OCI-LY7 (cell line): ENCODE results near the gene ALG11. TPM values are rescaled to one million over a fixed set of nuclear protein-coding genes. Genes with fewer than 3 reads are reported as not detected.
"Not testable (repeated sequence)": the region's sequence is repeated elsewhere in the genome, so short reads cannot be mapped to it uniquely, and the experiment has no call there.

Source experiments
- BruUV-seq: library from RNA; stranded (reverse); fragments of 400-500 nt; replicated peaks from 2 replicates; lab custom pipeline; 2021; lab: Mats Ljungman, UMichigan
- CTCF ChIA-PET: fragments of 300-600 bp; sonication (Branson Sonifier 250); formaldehyde crosslinking; loops from one replicate; lab custom pipeline; 2022; ENCODE audit warnings: antibody characterized with exemption; ENCODE audit not compliant: unreplicated experiment; lab: Charles Lee
- POLR2A ChIA-PET: fragments of 300-600 bp; sonication (Branson Sonifier 250); formaldehyde crosslinking; loops from one replicate; lab custom pipeline; 2022; ENCODE audit warnings: antibody characterized with exemption; lab: Charles Lee
- DNase-seq: peaks from one replicate; pipeline ENCODE4 v3.0.0-alpha.2; 2015; ENCODE audit warnings: low spot score
- H2AFZ ChIP-seq: fragments of 200-600 bp; sonication (generic), shearing (Covaris generic); 2 replicates; pipeline ENCODE4 v1.6.1; 2014; ENCODE audit warnings: mild to moderate bottlenecking, antibody characterized with exemption, low read length, moderate library complexity
- H3K27ac ChIP-seq: fragments of 200-600 bp; sonication (generic); 2 replicates; pipeline ENCODE4 v1.5.1; 2014; ENCODE audit warnings: mixed run types, low read depth, mild to moderate bottlenecking, moderate library complexity, low read length, inconsistent platforms; ENCODE audit not compliant: poor library complexity, severe bottlenecking
- H3K36me3 ChIP-seq: fragments of 200-600 bp; sonication (generic); 2 replicates; pipeline ENCODE4 v1.6.1; 2014; ENCODE audit warnings: mild to moderate bottlenecking, antibody characterized with exemption, low read length, moderate library complexity, mixed read lengths; ENCODE audit not compliant: insufficient read depth
- H3K4me1 ChIP-seq: fragments of 200-600 bp; sonication (generic); 2 replicates; pipeline ENCODE4 v1.5.1; 2014; ENCODE audit warnings: mild to moderate bottlenecking, low read length; ENCODE audit not compliant: insufficient read depth, poor library complexity, severe bottlenecking
- H3K4me2 ChIP-seq: fragments of 200-600 bp; sonication (generic); 2 replicates; pipeline ENCODE4 v1.6.1; 2014; ENCODE audit warnings: mild to moderate bottlenecking, low read length
- H3K4me3 ChIP-seq: fragments of 200-600 bp; sonication (generic); 2 replicates; pipeline ENCODE4 v1.5.1; 2014; ENCODE audit warnings: mild to moderate bottlenecking, low read depth, low read length; ENCODE audit not compliant: poor library complexity, severe bottlenecking
- H3K79me2 ChIP-seq: fragments of 200-600 bp; sonication (generic); 2 replicates; pipeline ENCODE4 v1.6.1; 2016; ENCODE audit warnings: low read depth, mild to moderate bottlenecking, low read length, moderate library complexity, mixed read lengths; ENCODE audit not compliant: insufficient read depth
- H3K9me2 ChIP-seq: fragments of 200-600 bp; sonication (generic); 2 replicates; pipeline ENCODE4 v1.6.1; 2016; ENCODE audit warnings: mild to moderate bottlenecking, low read length, mixed read lengths; ENCODE audit not compliant: insufficient read depth
- H3K9me3 ChIP-seq: fragments of 200-600 bp; sonication (generic); 2 replicates; pipeline ENCODE4 v1.6.1; 2014; ENCODE audit warnings: mild to moderate bottlenecking, mixed run types, low read length, mixed read lengths
- H4K20me1 ChIP-seq: fragments of 200-600 bp; sonication (generic); 2 replicates; pipeline ENCODE4 v1.6.1; 2014; ENCODE audit warnings: mild to moderate bottlenecking, antibody characterized with exemption, low read length, moderate library complexity, mixed read lengths; ENCODE audit not compliant: insufficient read depth
- EZH2phosphoT487 ChIP-seq: fragments of 200-600 bp; sonication (generic); IDR thresholded peaks from 2 replicates; pipeline ENCODE4 v1.6.1; 2018; ENCODE audit warnings: low read depth, borderline replicate concordance, mild to moderate bottlenecking, mixed run types, antibody characterized with exemption, low read length, moderate library complexity, mixed read lengths
- intact Hi-C: fragments of 100-400 bp; cut with micrococcal nuclease; formaldehyde crosslinking; loops from one replicate; pipeline ENCODE4 v1.10.0; 2022; ENCODE audit not compliant: unreplicated experiment
- total RNA-seq, 2 experiments: library from RNA; depleted of rRNA in 1 of 2; stranded (reverse); fragments of >200 nt in 1 of 2; shearing (Covaris generic) in 1 of 2; gene quantifications; 2 replicates each; pipeline ENCODE4 v1.2.3, GENCODE V29; 2014 to 2022
- TF ChIP-seq, protein P1 (sequence below): fragments of 200-600 bp; sonication (generic); conservative IDR thresholded peaks from 2 replicates; pipeline ENCODE4 v1.5.1; 2014; ENCODE audit warnings: mild to moderate bottlenecking, antibody characterized with exemption, low read length, moderate library complexity, mixed read lengths

Gene ALG11
- total RNA-seq, 2 experiments from 2014 or later, result 14.1 to 19.4 TPM

DNA sequence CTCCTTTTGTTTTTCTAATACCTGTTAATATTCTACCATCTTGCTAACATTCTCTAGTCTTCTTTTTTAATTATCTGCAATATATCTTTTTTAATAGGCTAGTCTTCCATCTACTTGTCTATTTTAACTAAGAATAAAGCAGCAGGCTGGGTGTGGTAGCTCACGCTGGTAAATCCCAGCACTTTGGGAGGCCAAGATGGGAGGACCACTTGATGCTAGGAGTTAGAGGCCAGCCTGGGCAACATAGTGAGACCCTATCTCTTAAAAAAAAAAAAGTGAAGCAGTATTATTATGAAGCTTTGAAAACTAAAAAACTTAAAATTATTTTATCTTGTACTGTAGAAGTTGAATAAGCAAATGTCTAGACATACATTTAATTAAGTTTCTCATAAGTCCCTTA, 15.6 kb downstream of the ALG11 start:
- Histone ChIP-seq H4K20me1 (no peaks in the 10 kb centered on the region), H3K4me2 (no peak overlapping the region), H3K27ac (no peak overlapping the region), H3K79me2 (no peaks in the 10 kb centered on the region), H3K9me2 (no peaks in the 10 kb centered on the region), H3K9me3 (no peaks in the 10 kb centered on the region), H3K36me3 (peaks cover 77% of the 10 kb centered on the region), H3K4me3 (no peak overlapping the region), H2AFZ (no peak overlapping the region), H3K4me1 (no peaks in the 10 kb centered on the region)
- intact Hi-C loops, result no loop called here
- CTCF ChIA-PET, result no interaction called here
- no peak for DNase-seq
- POLR2A ChIA-PET, result no interaction called here
- TF ChIP-seq, protein P1, sequence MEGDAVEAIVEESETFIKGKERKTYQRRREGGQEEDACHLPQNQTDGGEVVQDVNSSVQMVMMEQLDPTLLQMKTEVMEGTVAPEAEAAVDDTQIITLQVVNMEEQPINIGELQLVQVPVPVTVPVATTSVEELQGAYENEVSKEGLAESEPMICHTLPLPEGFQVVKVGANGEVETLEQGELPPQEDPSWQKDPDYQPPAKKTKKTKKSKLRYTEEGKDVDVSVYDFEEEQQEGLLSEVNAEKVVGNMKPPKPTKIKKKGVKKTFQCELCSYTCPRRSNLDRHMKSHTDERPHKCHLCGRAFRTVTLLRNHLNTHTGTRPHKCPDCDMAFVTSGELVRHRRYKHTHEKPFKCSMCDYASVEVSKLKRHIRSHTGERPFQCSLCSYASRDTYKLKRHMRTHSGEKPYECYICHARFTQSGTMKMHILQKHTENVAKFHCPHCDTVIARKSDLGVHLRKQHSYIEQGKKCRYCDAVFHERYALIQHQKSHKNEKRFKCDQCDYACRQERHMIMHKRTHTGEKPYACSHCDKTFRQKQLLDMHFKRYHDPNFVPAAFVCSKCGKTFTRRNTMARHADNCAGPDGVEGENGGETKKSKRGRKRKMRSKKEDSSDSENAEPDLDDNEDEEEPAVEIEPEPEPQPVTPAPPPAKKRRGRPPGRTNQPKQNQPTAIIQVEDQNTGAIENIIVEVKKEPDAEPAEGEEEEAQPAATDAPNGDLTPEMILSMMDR, result no peak
- no peak for TF ChIP-seq EZH2phosphoT487
- no TSS peak for BruUV-seq

DNA sequence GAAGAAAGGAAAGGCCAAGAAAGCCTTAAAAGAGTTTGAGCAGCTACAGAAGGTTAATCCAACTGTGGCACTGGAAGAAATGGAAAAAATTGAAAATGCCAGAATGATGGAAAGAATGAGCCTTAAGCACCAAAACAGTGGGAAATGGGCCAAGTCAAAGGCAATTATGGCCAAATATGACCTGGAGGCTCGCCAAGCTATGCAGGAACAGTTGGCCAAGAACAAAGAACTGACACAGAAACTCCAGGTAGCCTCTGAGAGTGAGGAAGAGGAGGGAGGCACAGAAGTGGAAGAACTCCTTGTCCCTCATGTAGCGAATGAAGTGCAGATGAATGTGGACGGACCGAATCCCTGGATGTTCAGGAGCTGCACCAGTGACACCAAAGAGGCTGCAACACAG, 17.4 kb downstream of the ALG11 start:
- Histone ChIP-seq H2AFZ (no peak overlapping the region), H3K4me3 (no peak overlapping the region), H3K9me2 (no peaks in the 10 kb centered on the region), H4K20me1 (no peaks in the 10 kb centered on the region), H3K4me1 (no peaks in the 10 kb centered on the region), H3K27ac (no peak overlapping the region), H3K36me3 (peaks cover 59% of the 10 kb centered on the region), H3K79me2 (no peaks in the 10 kb centered on the region), H3K9me3 (no peaks in the 10 kb centered on the region), H3K4me2 (no peak overlapping the region)
- no peak for DNase-seq
- ChIA-PET CTCF (no interaction called here), POLR2A (no interaction called here)
- intact Hi-C loops, result no loop called here
- TF ChIP-seq, protein P1, result no peak
- no peak for TF ChIP-seq EZH2phosphoT487
- BruUV-seq, result no TSS peak

DNA sequence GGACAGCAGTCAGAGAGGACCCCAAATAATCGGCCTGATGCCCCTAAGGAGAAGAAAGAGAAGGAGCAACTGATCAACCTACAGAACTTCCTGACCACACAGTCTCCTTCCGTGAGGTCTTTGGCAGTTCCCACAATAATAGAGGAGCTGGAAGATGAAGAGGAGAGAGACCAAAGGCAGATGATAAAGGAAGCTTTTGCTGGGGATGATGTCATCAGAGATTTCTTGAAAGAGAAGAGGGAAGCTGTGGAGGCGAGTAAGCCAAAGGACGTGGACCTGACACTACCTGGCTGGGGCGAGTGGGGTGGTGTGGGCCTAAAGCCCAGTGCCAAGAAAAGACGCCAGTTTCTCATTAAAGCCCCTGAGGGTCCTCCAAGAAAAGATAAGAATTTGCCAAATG, 18.2 kb downstream of the ALG11 start:
- H3K79me2 ChIP-seq, CTCF ChIA-PET, H3K4me3 ChIP-seq, H3K4me2 ChIP-seq, POLR2A ChIA-PET, H2AFZ ChIP-seq, intact Hi-C loops, H3K27ac ChIP-seq, H4K20me1 ChIP-seq, BruUV-seq, H3K4me1 ChIP-seq, H3K9me2 ChIP-seq, DNase-seq, H3K9me3 ChIP-seq: not testable (repeated sequence)
- H3K36me3 ChIP-seq, result peaks cover 51% of the 10 kb centered on the region
